GM18951 (cell line): ENCODE results near the gene GPR141.

ENCODE experiments used
- POLR2A ChIP-seq: IDR thresholded peaks from 4 replicates; pipeline ENCODE4 v1.6.1; 2011; ENCODE audit warnings: mild to moderate bottlenecking; ENCODE audit not compliant: insufficient read length, insufficient read depth; ENCODE audit errors: extremely low read depth
- in situ Hi-C: fragments of 300-500 bp; cut with MboI; formaldehyde crosslinking; loops from one replicate; pipeline ENCODE4 v1.12.0; 2022; ENCODE audit warnings: low sequenced_read_pairs, mixed read lengths, inconsistent platforms; ENCODE audit not compliant: unreplicated experiment

The GPR141 gene

DNA sequence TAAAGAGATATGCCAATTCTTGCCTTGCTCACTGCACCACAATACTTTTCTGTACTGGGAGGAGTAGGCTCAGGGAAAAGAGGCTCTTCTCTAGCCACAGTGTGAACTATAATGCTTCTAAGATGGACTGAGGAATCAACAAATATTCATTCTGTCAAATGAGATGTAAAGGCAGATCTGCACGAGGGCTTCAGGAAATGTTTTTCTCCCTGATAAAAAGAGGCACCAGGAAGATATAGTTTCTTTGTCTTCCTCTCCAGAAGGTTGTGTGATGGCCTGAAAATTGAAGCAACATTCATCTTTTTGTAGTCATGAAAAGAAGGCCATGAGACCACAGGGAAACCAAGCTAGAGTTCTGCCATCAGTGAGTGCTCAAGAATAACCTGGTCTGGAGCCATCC lies 85.7 kb downstream of the GPR141 start:
- TF ChIP-seq POLR2A, result no peak
- in situ Hi-C loops, result no loop called here

DNA sequence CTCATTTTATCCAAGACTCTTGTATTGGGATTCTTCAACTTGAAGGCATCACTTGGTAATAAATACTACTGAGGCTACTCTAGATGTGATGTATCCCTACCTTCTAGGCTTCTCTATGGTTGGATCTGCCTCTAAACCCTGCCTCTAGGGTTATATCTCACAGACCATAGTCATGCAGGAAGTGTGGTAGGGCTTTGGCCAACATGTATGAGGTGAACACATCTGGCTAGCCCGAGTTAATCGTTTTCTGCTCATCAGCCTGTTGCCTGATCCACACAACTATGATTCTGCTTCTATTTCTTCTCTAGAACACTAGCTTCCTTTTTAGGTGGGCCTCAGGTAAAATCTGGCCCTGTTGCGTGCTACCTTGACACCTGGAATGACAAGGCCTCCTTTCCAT lies 86.2 kb downstream of the GPR141 start:
- no peak for TF ChIP-seq POLR2A
- in situ Hi-C loops, result no loop called here

DNA sequence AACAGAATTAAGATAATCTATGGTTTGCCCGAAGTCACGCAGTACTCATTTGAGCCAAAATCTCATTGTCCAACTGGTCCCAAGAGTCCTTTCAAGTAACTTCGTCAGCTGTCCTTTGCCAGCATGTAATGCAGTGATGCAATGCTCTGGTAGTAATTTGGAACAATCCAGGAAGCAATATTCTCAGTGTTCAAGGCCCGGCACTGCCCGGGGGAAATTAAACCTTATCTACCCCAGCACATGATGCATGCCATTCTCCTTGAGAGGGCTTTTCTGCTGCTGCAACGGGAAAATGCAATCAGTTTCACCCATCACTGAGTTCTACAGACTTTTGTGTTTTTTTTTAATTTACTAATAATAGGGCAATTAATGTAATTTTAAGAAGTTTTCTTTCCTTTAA lies 87.3 kb downstream of the GPR141 start:
- in situ Hi-C loops, result no loop called here

DNA sequence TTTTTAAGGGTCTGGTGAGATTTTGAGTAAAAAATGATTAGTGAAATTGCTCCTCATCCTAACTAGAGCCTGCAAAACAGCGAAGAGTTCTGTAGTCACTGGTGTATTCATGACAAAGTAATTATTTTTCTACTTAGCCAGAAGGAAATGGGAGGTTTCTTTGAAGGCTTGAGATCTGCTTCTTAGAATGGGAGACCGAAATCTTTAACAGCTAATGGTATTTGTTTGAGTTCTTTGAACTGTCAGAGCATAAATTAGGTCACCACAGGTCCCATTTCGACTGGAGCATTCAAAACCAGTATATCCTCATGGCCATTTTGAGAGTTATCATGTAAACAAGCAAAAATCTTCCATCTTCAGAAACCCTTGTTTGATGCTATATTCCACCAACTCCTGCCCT lies 87.8 kb downstream of the GPR141 start:
- no peak for TF ChIP-seq POLR2A
- in situ Hi-C loops, result no loop called here

More for the DNA sequence above, 87.3 kb downstream of the GPR141 start:
- TF ChIP-seq POLR2A, result no peak

DNA sequence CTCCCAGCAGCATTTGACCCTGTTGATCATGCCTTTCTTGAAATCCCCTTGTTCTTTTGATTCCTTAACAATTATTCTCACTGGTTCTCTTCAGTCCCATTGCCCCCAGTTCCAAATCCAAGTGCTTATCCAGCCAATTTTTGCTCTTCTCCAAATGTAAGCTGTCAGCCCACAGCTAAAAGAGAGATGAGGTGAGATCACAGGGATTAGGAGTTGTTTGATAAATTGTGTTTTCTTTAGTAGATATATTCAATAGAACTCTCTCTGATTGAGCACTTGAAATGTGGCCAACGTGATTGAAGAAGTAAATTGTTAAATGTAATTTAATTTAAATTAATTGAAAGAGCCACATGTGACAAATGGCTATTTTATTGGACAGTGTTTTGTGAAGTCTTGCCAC lies 88.2 kb downstream of the GPR141 start:
- no peak for TF ChIP-seq POLR2A
- in situ Hi-C loops, result no loop called here

DNA sequence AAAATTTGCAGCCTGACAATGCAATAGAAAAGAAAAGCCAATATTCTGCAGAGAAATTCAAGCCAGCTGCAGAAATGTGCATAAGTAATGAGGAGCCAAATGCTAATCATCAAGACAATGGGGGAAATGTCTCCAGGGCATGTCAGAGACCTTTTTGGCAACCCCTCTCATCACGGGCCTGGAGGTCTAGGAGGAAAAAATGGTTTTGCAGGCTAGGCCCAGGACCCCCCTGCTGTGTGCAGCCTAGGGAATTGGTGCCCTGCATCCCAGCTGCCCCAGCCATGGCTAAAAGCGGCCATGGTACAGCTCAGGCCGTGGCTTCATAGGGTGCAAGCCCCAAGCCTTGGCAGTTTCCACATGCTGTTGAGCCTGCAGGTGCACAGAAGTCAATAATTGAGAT lies 92.4 kb downstream of the GPR141 start:
- in situ Hi-C loops, result no loop called here
- no peak for TF ChIP-seq POLR2A

DNA sequence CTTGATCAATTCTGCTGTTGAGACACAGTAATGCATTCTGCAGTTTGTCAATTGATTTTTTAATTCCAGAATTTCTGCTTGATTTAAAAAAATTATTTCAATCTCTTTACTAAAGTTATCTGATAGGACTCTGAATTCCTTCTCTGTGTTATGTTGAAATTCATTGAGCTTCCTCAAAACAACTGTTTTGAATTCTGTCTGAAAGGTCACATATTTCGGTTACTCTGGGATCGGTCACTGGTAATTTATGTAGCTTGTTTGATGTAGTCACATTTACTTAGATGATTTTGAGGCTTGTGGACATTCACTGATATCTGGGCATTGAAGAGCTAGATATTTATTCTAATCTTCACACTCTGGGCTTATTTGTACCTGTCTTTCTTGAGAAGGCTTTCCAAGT lies 97.6 kb downstream of the GPR141 start:
- in situ Hi-C loops, result no loop called here
- no peak for TF ChIP-seq POLR2A

DNA sequence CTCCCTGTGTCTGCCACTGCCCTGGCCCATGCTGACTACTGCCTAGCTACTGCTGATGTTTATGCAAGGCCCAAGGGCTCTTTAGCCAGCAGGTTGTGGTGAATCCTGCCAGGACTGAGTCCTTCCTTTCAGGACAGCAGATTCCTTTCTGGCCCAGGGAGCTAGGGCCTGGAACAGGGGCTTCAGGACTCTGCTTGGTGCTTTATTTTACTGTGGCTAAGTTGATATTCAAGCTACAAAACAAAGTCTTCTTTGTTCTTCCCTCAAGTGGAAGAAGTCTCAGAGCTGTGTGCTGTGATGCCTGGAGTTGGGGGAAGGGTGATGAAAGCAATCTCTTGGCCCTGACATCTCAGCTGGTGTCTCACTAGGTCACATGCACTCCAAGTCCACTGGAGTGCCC lies 98.6 kb downstream of the GPR141 start:
- no peak for TF ChIP-seq POLR2A
- in situ Hi-C loops, result no loop called here

DNA sequence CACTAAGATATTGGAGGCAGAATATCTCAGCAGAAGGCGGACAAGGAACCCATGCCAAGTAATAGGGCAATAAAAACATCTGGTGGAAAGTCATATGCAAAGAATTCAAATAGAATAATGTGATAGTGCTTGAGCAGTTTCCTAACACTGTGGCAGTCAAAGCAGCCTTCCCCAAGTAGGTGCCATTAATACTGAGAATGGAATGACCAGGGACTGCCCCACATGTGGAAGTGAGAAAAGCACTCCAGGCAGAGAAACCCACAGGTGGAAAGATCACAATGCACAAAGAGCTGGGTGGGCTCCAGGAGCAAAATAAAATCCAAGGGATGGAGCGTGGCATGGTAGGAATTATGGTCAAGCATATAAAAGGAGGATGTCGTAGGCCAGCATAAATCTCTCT lies 100.4 kb downstream of the GPR141 start:
- in situ Hi-C loops, result no loop called here
- no peak for TF ChIP-seq POLR2A

DNA sequence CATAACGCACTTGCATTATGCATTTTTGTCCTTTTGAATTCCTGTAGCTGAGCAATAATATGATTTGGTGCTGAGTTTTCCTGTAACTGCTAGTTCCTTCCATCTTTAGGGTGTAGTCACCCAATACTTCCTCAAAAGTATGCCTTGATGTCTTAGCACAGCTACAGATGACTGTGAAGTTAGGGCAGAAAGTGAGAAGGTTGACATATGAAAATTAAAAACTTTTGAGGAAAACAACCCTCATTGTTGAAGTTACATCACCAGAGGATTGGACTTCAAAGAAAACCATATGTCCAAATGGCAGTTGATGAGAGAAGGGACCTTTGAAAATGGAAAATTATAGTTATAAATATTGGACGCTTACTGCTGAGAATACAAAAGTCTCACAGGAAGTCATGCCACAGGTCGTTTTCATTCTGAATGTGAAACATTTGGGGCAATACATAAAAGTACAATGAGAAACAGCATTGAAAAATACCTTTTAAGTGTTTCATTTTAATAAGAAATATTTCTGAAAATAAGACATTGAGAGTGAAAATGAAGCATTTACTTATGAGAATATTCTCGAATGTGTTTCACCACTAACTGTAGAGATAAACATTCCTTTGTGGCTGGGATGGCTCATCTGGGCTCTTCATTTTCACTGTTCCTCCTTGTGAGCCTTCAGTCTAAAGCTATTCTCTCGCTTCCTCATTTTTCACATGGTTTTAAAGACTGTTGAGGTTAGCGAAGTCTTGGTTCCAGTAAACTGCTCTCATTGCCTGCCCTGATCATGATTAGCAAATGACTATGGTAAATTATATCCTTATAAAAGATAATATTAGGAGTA lies 103.4 kb downstream of the GPR141 start:
- in situ Hi-C loops, result no loop called here

More for the DNA sequence above, 103.4 kb downstream of the GPR141 start:
- no peak for TF ChIP-seq POLR2A
